Tibial nerve (tissue), 4 donors: ENCODE data around the gene NBEAL2.

Source experiments
- CTCF ChIP-seq, 5 experiments: fragments of 200-600 bp in 3 of 5; fragments of 450-650 bp in 2 of 5; sonication (generic) in 3 of 5; IDR thresholded peaks; one replicate each; pipeline ENCODE4 v1.5.1; 2016 to 2019; ENCODE audit warnings: antibody characterized with exemption in 5 of 5, mild to moderate bottlenecking in 3 of 5, moderate library complexity in 2 of 5
- EP300 ChIP-seq, 2 donors: sonication (generic); formaldehyde crosslinking; IDR thresholded peaks; one replicate each; pipeline ENCODE4 v1.6.1; 2017; ENCODE audit warnings: antibody characterized with exemption in 2 of 2, mild to moderate bottlenecking in 1 of 2
- POLR2A ChIP-seq, 2 donors: fragments of 450-650 bp; IDR thresholded peaks; one replicate each; pipeline ENCODE4 v1.6.1; 2017; ENCODE audit warnings: antibody characterized with exemption in 2 of 2, mild to moderate bottlenecking in 2 of 2, moderate library complexity in 2 of 2

- no peak for TF ChIP-seq CTCF (IDR thresholded peaks at IDR 0.05)
- TF ChIP-seq EP300 (IDR thresholded peaks at IDR 0.05) = no peak
- TF ChIP-seq POLR2A (IDR thresholded peaks at IDR 0.05) = no peak
Observed at GRCh38 chr3:47035645-47036044, 56.2 kb downstream of the NBEAL2 start.
